Neural crest cell (in vitro differentiated cells): ENCODE results near the gene ARMH3. TPM values are rescaled to one million over a fixed set of nuclear protein-coding genes. Genes with fewer than 3 reads are reported as not detected.
"Not testable (repeated sequence)": the region's sequence is repeated elsewhere in the genome, so short reads cannot be mapped to it uniquely, and the experiment has no call there.

Experiments used
- DNase-seq: peaks from one replicate; pipeline ENCODE4 v3.0.0; 2021; ENCODE audit warnings: low read depth, mixed read lengths, low spot score
- H3K27ac Mint-ChIP-seq: one replicate; pipeline ENCODE4 v1.8.0; 2021; ENCODE audit warnings: mild to moderate bottlenecking, mixed read lengths; ENCODE audit not compliant: unreplicated experiment
- H3K27me3 Mint-ChIP-seq: 2 replicates; pipeline ENCODE4 v1.8.0; 2021; ENCODE audit warnings: low read depth, mild to moderate bottlenecking, mixed read lengths
- H3K36me3 Mint-ChIP-seq: 2 replicates; pipeline ENCODE4 v1.8.0; 2021; ENCODE audit warnings: low read depth, mild to moderate bottlenecking, mixed read lengths
- H3K4me1 Mint-ChIP-seq: 2 replicates; pipeline ENCODE4 v1.8.0; 2021; ENCODE audit warnings: mixed read lengths
- H3K4me3 Mint-ChIP-seq: one replicate; pipeline ENCODE4 v1.8.0; 2021; ENCODE audit warnings: mild to moderate bottlenecking, mixed read lengths
- H3K9me3 Mint-ChIP-seq: 2 replicates; pipeline ENCODE4 v1.8.0; 2021; ENCODE audit warnings: mixed read lengths
- CTCF ChIP-seq: fragments of 200-600 bp; sonication (generic); conservative IDR thresholded peaks from 2 replicates; pipeline ENCODE4 v1.5.0; 2021; ENCODE audit warnings: antibody characterized with exemption, mild to moderate bottlenecking
- total RNA-seq: library from RNA; stranded (reverse); gene quantifications from 2 replicates; pipeline ENCODE4 v1.2.1, GENCODE V29; 2021

The ARMH3 gene
- total RNA-seq, 1 donor from 2014 or later: 24.4 TPM

- TF ChIP-seq CTCF: no peak
- H3K36me3 Mint-ChIP-seq: peaks cover 6% of the 10 kb centered on the region
- DNase-seq: no peak
- no peaks in the 10 kb centered on the region for H3K4me1 Mint-ChIP-seq
- no peak overlapping the region for H3K27ac Mint-ChIP-seq
- H3K9me3 Mint-ChIP-seq: no peaks in the 10 kb centered on the region
- no peaks in the 10 kb centered on the region for H3K27me3 Mint-ChIP-seq
- H3K4me3 Mint-ChIP-seq: no peak overlapping the region
Measured at GRCh38 chr10:102017295-102017694, 38.7 kb downstream of the ARMH3 start.

- no peak for DNase-seq
- Mint-ChIP-seq H3K4me3 (no peak overlapping the region), H3K4me1 (no peaks in the 10 kb centered on the region), H3K27ac (no peak overlapping the region), H3K27me3 (no peaks in the 10 kb centered on the region), H3K36me3 (peaks cover 3% of the 10 kb centered on the region), H3K9me3 (no peaks in the 10 kb centered on the region)
- no peak for TF ChIP-seq CTCF
Measured at GRCh38 chr10:102016416-102016815, 39.6 kb downstream of the ARMH3 start.

GRCh38 chr10:102010961-102011360 lies 45.0 kb downstream of the ARMH3 start:
- Mint-ChIP-seq H3K27me3 (no peaks in the 10 kb centered on the region), H3K27ac (no peak overlapping the region), H3K36me3 (peaks cover 6% of the 10 kb centered on the region), H3K4me3 (no peak overlapping the region), H3K4me1 (no peaks in the 10 kb centered on the region), H3K9me3 (no peaks in the 10 kb centered on the region)
- no peak for DNase-seq
- no peak for TF ChIP-seq CTCF

- no peak overlapping the region for H3K27ac Mint-ChIP-seq
- H3K4me3 Mint-ChIP-seq: no peak overlapping the region
- no peaks in the 10 kb centered on the region for H3K27me3 Mint-ChIP-seq
- DNase-seq: peak; percentile 10
- peaks cover 6% of the 10 kb centered on the region for H3K36me3 Mint-ChIP-seq
- H3K4me1 Mint-ChIP-seq: no peaks in the 10 kb centered on the region
- TF ChIP-seq CTCF: peak; percentile 87
- no peaks in the 10 kb centered on the region for H3K9me3 Mint-ChIP-seq
Measured at GRCh38 chr10:102009801-102010425, 46.1 kb downstream of the ARMH3 start.

- Mint-ChIP-seq H3K4me3 (no peak overlapping the region), H3K27me3 (no peaks in the 10 kb centered on the region), H3K27ac (no peak overlapping the region), H3K9me3 (no peaks in the 10 kb centered on the region), H3K36me3 (peaks cover 6% of the 10 kb centered on the region), H3K4me1 (no peaks in the 10 kb centered on the region)
- no peak for TF ChIP-seq CTCF
- DNase-seq: no peak
Measured at GRCh38 chr10:102007796-102008195, 48.2 kb downstream of the ARMH3 start.

GRCh38 chr10:102007031-102007430 lies 48.9 kb downstream of the ARMH3 start:
- not testable (repeated sequence) for H3K4me3 Mint-ChIP-seq, H3K27me3 Mint-ChIP-seq, H3K4me1 Mint-ChIP-seq, H3K27ac Mint-ChIP-seq, DNase-seq, H3K36me3 Mint-ChIP-seq, H3K9me3 Mint-ChIP-seq
